OCI-LY1 (cell line): ENCODE data around the gene ASB2.

Experiments used
- EZH2 ChIP-seq: fragments of 200-600 bp; sonication (generic), shearing (Covaris generic); IDR thresholded peaks from 2 replicates; pipeline ENCODE4 v1.8.0; 2017; ENCODE audit warnings: borderline replicate concordance, mixed run types, mild to moderate bottlenecking, antibody characterized with exemption, low read length, moderate library complexity, mixed read lengths
- TF ChIP-seq, protein P1 (sequence below): fragments of 200-600 bp; sonication (generic), shearing (Covaris generic); IDR thresholded peaks from 2 replicates; pipeline ENCODE4 v1.5.1; 2017; ENCODE audit warnings: mild to moderate bottlenecking, antibody characterized with exemption, low read length, moderate library complexity, mixed read lengths

DNA sequence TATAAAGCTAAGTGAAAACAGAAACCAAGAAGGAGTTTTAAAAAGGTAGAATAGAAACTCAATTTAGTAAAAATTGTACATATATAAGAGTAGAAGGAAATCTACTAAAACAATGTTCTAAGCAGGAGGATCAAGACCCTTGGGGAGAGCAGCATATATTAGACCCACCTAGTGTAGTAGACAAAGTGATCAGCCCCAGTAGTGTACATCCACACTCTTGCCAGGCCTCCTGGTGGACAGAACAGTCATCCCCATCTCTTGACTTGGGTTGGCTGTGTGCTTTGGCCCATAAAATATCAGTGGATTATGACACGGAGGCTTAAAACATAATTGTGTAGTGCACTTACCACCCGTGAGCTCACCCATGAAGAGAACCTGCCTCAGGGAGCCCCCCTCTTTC is 38.9 kb upstream of the ASB2 start:
- TF ChIP-seq, protein P1, sequence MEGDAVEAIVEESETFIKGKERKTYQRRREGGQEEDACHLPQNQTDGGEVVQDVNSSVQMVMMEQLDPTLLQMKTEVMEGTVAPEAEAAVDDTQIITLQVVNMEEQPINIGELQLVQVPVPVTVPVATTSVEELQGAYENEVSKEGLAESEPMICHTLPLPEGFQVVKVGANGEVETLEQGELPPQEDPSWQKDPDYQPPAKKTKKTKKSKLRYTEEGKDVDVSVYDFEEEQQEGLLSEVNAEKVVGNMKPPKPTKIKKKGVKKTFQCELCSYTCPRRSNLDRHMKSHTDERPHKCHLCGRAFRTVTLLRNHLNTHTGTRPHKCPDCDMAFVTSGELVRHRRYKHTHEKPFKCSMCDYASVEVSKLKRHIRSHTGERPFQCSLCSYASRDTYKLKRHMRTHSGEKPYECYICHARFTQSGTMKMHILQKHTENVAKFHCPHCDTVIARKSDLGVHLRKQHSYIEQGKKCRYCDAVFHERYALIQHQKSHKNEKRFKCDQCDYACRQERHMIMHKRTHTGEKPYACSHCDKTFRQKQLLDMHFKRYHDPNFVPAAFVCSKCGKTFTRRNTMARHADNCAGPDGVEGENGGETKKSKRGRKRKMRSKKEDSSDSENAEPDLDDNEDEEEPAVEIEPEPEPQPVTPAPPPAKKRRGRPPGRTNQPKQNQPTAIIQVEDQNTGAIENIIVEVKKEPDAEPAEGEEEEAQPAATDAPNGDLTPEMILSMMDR: no peak
- no peak for TF ChIP-seq EZH2
